ENCODE measurements around the gene SEL1L. TPM values are rescaled to one million over a fixed set of nuclear protein-coding genes. Genes with fewer than 3 reads are reported as not detected.

The SEL1L gene
- total and polyA plus RNA-seq, 2 of the 13 experiments (the other 11 are each of a cell fraction or from before 2014, with no cell fraction given) = 15.3 to 61.0 TPM

GRCh38 chr14:81474148-81474492 lies 59.5 kb downstream of the SEL1L start (continued):
- TF ChIP-seq RERE (CRISPR knock-in tag; IDR thresholded peaks at IDR 0.05; ENCODE audit: low read depth) (no peak), POLR2AphosphoS5 (IDR thresholded peaks at IDR 0.05; ENCODE audit: low read depth, low read length) (no peak), AKNA (CRISPR knock-in tag; IDR thresholded peaks at IDR 0.05; ENCODE audit: borderline replicate concordance) (no peak), ZNF737 (CRISPR knock-in tag; IDR thresholded peaks at IDR 0.05; ENCODE audit: borderline replicate concordance) (no peak), HOXA7 (CRISPR knock-in tag; IDR thresholded peaks at IDR 0.05) (no peak), PRPF4 (IDR thresholded peaks at IDR 0.05; ENCODE audit: low read depth, low read length, poor library complexity, severe bottlenecking) (no peak), MATR3 (CRISPR knock-in tag; IDR thresholded peaks at IDR 0.05) (no peak), ETV5 (CRISPR knock-in tag; IDR thresholded peaks at IDR 0.05; ENCODE audit: borderline replicate concordance) (no peak), HMGA1 (CRISPR knock-in tag; conservative IDR thresholded peaks at IDR 0.05) (no peak), ZNF329 (CRISPR knock-in tag; IDR thresholded peaks at IDR 0.05; ENCODE audit: low read depth) (no peak), U2AF2 (IDR thresholded peaks at IDR 0.05; ENCODE audit: low read depth, low read length) (no peak), ZNF24 (IDR thresholded peaks at IDR 0.05) (no peak)
- TF ChIP-seq, protein P1, sequence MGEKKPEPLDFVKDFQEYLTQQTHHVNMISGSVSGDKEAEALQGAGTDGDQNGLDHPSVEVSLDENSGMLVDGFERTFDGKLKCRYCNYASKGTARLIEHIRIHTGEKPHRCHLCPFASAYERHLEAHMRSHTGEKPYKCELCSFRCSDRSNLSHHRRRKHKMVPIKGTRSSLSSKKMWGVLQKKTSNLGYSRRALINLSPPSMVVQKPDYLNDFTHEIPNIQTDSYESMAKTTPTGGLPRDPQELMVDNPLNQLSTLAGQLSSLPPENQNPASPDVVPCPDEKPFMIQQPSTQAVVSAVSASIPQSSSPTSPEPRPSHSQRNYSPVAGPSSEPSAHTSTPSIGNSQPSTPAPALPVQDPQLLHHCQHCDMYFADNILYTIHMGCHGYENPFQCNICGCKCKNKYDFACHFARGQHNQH (CRISPR knock-in tag; IDR thresholded peaks at IDR 0.05) = no peak
